OCI-LY1 (cell line): Measurements from ENCODE around the gene MATR3.

Source experiments
- H2AFZ ChIP-seq: fragments of 200-600 bp; sonication (generic), shearing (Covaris generic); 2 replicates; pipeline ENCODE4 v1.6.0; 2014; ENCODE audit warnings: antibody characterized with exemption, mild to moderate bottlenecking, low read length
- H3F3A ChIP-seq: fragments of 200-600 bp; sonication (generic), shearing (Covaris generic); 2 replicates; pipeline ENCODE4 v1.6.0; 2014; ENCODE audit warnings: mild to moderate bottlenecking, antibody characterized with exemption, low read length, moderate library complexity; ENCODE audit not compliant: insufficient read depth
- H3K27ac ChIP-seq: fragments of 200-600 bp; sonication (generic); 2 replicates; pipeline ENCODE4 v1.5.1; 2014; ENCODE audit warnings: low read length, mixed run types, mild to moderate bottlenecking, low read depth; ENCODE audit not compliant: poor library complexity, severe bottlenecking
- H3K27me3 ChIP-seq: fragments of 200-600 bp; sonication (generic); 2 replicates; pipeline ENCODE4 v1.6.0; 2014; ENCODE audit warnings: antibody characterized with exemption, mild to moderate bottlenecking, low read length, moderate library complexity; ENCODE audit not compliant: insufficient read depth
- H3K36me3 ChIP-seq: fragments of 200-600 bp; sonication (generic); 2 replicates; pipeline ENCODE4 v1.6.1; 2014; ENCODE audit warnings: mild to moderate bottlenecking, antibody characterized with exemption, low read length, moderate library complexity, mixed read lengths; ENCODE audit not compliant: insufficient read depth
- H3K4me1 ChIP-seq: fragments of 200-600 bp; sonication (generic); 2 replicates; pipeline ENCODE4 v1.5.1; 2014; ENCODE audit warnings: mild to moderate bottlenecking, low read length, moderate library complexity; ENCODE audit not compliant: insufficient read depth, severe bottlenecking
- H3K4me2 ChIP-seq: fragments of 200-600 bp; sonication (generic), shearing (Covaris generic); 2 replicates; pipeline ENCODE4 v1.6.1; 2014; ENCODE audit warnings: low read length
- H3K4me3 ChIP-seq: fragments of 200-600 bp; sonication (generic); 2 replicates; pipeline ENCODE4 v1.5.1; 2014; ENCODE audit warnings: low read length, low read depth, mild to moderate bottlenecking, mixed read lengths; ENCODE audit not compliant: poor library complexity, severe bottlenecking
- H3K79me2 ChIP-seq: fragments of 200-600 bp; shearing (Covaris generic); 2 replicates; pipeline ENCODE4 v1.6.1; 2016; ENCODE audit warnings: mixed run types, low read length, mixed read lengths; ENCODE audit not compliant: insufficient read depth
- H3K9ac ChIP-seq: fragments of 200-600 bp; sonication (generic), shearing (Covaris generic); 2 replicates; pipeline ENCODE4 v1.6.1; 2014; ENCODE audit warnings: mild to moderate bottlenecking, low read length, mixed read lengths
- H3K9me2 ChIP-seq: fragments of 200-600 bp; sonication (generic), shearing (Covaris generic); 2 replicates; pipeline ENCODE4 v1.6.1; 2014; ENCODE audit warnings: low read depth, mild to moderate bottlenecking, low read length, mixed read lengths
- H3K9me3 ChIP-seq: fragments of 200-600 bp; shearing (Covaris generic); 2 replicates; pipeline ENCODE4 v1.6.1; 2014; ENCODE audit warnings: low read length, mixed read lengths
- H4K20me1 ChIP-seq: fragments of 200-600 bp; sonication (generic), shearing (Covaris generic); 2 replicates; pipeline ENCODE4 v1.6.0; 2016; ENCODE audit warnings: mild to moderate bottlenecking, low read length; ENCODE audit not compliant: insufficient read depth
- CTCF ChIP-seq: fragments of 200-600 bp; sonication (generic), shearing (Covaris generic); IDR thresholded peaks from 2 replicates; pipeline ENCODE4 v1.5.1; 2017; ENCODE audit warnings: mild to moderate bottlenecking, antibody characterized with exemption, low read length, moderate library complexity, mixed read lengths
- EZH2 ChIP-seq: fragments of 200-600 bp; sonication (generic), shearing (Covaris generic); IDR thresholded peaks from 2 replicates; pipeline ENCODE4 v1.8.0; 2017; ENCODE audit warnings: borderline replicate concordance, mixed run types, mild to moderate bottlenecking, antibody characterized with exemption, low read length, moderate library complexity, mixed read lengths

The MATR3 gene

GRCh38 chr5:139265001-139265400, 28.5 kb upstream of the MATR3 start:
- Histone ChIP-seq H3K4me2 (no peak overlapping the region), H3K9me3 (no peaks in the 10 kb centered on the region), H3K9ac (no peak overlapping the region), H3K9me2 (no peaks in the 10 kb centered on the region), H3F3A (no peaks in the 10 kb centered on the region), H3K27ac (no peak overlapping the region), H4K20me1 (no peaks in the 10 kb centered on the region), H3K4me1 (peaks cover 8% of the 10 kb centered on the region), H2AFZ (no peak overlapping the region), H3K27me3 (no peaks in the 10 kb centered on the region; the same call in 1 of the 2 replicates), H3K36me3 (no peaks in the 10 kb centered on the region), H3K79me2 (no peaks in the 10 kb centered on the region), H3K4me3 (no peak overlapping the region)
- TF ChIP-seq CTCF = no peak
- TF ChIP-seq EZH2 = no peak

- no peak for TF ChIP-seq EZH2
- no peak for TF ChIP-seq CTCF
Measured at GRCh38 chr5:139266236-139266635, 27.3 kb upstream of the MATR3 start.

GRCh38 chr5:139267481-139267880, 26.1 kb upstream of the MATR3 start:
- Histone ChIP-seq H3K4me1 (peaks cover 8% of the 10 kb centered on the region), H3K9ac (no peak overlapping the region)

More at GRCh38 chr5:139266236-139266635, 27.3 kb upstream of the MATR3 start:
- H3K9me2 ChIP-seq = no peaks in the 10 kb centered on the region
- no peaks in the 10 kb centered on the region for H3F3A ChIP-seq
- no peaks in the 10 kb centered on the region for H3K36me3 ChIP-seq
- no peak overlapping the region for H3K27ac ChIP-seq
- H3K79me2 ChIP-seq = no peaks in the 10 kb centered on the region
- no peaks in the 10 kb centered on the region for H3K27me3 ChIP-seq
- peaks cover 8% of the 10 kb centered on the region for H3K4me1 ChIP-seq
- no peaks in the 10 kb centered on the region for H3K9me3 ChIP-seq
- no peak overlapping the region for H3K9ac ChIP-seq
- H2AFZ ChIP-seq = no peak overlapping the region
- no peak overlapping the region for H3K4me2 ChIP-seq
- no peaks in the 10 kb centered on the region for H4K20me1 ChIP-seq
- H3K4me3 ChIP-seq = no peak overlapping the region

More at GRCh38 chr5:139267481-139267880, 26.1 kb upstream of the MATR3 start:
- Histone ChIP-seq H3K36me3 (no peaks in the 10 kb centered on the region), H3K4me2 (no peak overlapping the region), H3K79me2 (no peaks in the 10 kb centered on the region), H2AFZ (no peak overlapping the region), H3K27ac (no peak overlapping the region), H3F3A (no peaks in the 10 kb centered on the region), H3K9me3 (no peaks in the 10 kb centered on the region), H3K4me3 (no peak overlapping the region), H3K27me3 (no peaks in the 10 kb centered on the region), H3K9me2 (no peaks in the 10 kb centered on the region), H4K20me1 (no peaks in the 10 kb centered on the region)
- TF ChIP-seq EZH2 (no peak), CTCF (no peak)
